Measurements from ENCODE around the gene PRICKLE1. TPM values are rescaled to one million over a fixed set of nuclear protein-coding genes. Genes with fewer than 3 reads are reported as not detected.

Gene PRICKLE1
- total and polyA plus RNA-seq, 10 of the 15 experiments (the other 5 are each of a cell fraction or from before 2014, with no cell fraction given): 0.47 to 2.8 (median 0.86) TPM

- BruUV-seq (replicated peaks): no TSS peak
- no peaks in the 10 kb centered on the region for H3K79me2 ChIP-seq (ENCODE audit: control insufficient read depth, insufficient read depth, low read length)
- ChIA-PET POLR2A (no interaction called here), CTCF (no interaction called here), RAD21 (ENCODE audit: unreplicated experiment) (no interaction called here), SMC1A (ENCODE audit: uncharacterized antibody, unreplicated experiment) (no interaction called here)
- H3K9me3 ChIP-seq (replicated peaks; ENCODE audit: control insufficient read depth, insufficient read depth, low read length): no peaks in the 10 kb centered on the region
- no peaks in the 10 kb centered on the region for H4K20me1 ChIP-seq (ENCODE audit: control insufficient read depth, insufficient read depth)
- WGBS (ENCODE audit: insufficient coverage, insufficient replicate concordance, low lambda C conversion rate, missing lambda C conversion rate): 36% methylated on average over 5 of the region's 5 CpGs
- no peaks in the 10 kb centered on the region for H3K36me3 ChIP-seq (ENCODE audit: control insufficient read depth in 2 of 2, insufficient read depth in 2 of 2, low read length in 1 of 2)
- H3K27ac ChIP-seq (ENCODE audit: control insufficient read depth, insufficient read depth): no peak overlapping the region
- DNase-seq (ENCODE audit: low read depth, low spot score) (no peak), ATAC-seq (no peak), FAIRE-seq (no peak)
- H3K4me1 ChIP-seq (ENCODE audit: control insufficient read depth, insufficient read depth, low read length): no peaks in the 10 kb centered on the region
- H3K27me3 ChIP-seq (replicated peaks in 1 of 2; ENCODE audit: control insufficient read depth in 2 of 2, insufficient read depth in 2 of 2, low read length in 1 of 2): no peaks in the 10 kb centered on the region
- H3K9ac ChIP-seq (ENCODE audit: control insufficient read depth, insufficient read depth, low read length): no peak overlapping the region
- no peak overlapping the region for H2AFZ ChIP-seq (ENCODE audit: control insufficient read depth, low read depth, low read length)
- intact Hi-C loops (cut with micrococcal nuclease; ENCODE audit: unreplicated experiment) (no loop called here), in situ Hi-C loops (cut with MboI) (no loop called here)
- H3K4me2 ChIP-seq (ENCODE audit: control insufficient read depth, insufficient read depth): no peak overlapping the region
- TF ChIP-seq ZZZ3 (IDR thresholded peaks at IDR 0.05; ENCODE audit: control insufficient read depth, insufficient read length, low read depth): no peak
- no peak for TF ChIP-seq TCF7 (IDR thresholded peaks at IDR 0.05; ENCODE audit: borderline replicate concordance)
- no peak for TF ChIP-seq ZNF24 (IDR thresholded peaks at IDR 0.05)
- no peak for TF ChIP-seq ATF3 (IDR thresholded peaks at IDR 0.05; ENCODE audit: borderline replicate concordance, extremely low read depth, low read depth, low read length)
- TF ChIP-seq NKRF (conservative IDR thresholded peaks at IDR 0.05): no peak
- TF ChIP-seq ZNF274 (IDR thresholded peaks at IDR 0.05; ENCODE audit: insufficient read depth, insufficient read length): no peak
- no peak overlapping the region for H3K4me3 ChIP-seq
Measured at GRCh38 chr12:42508913-42509460, 80.6 kb downstream of the PRICKLE1 start.

Measured in GM12878 (cell line).